Measurements from ENCODE around the gene DMD.

The DMD gene

GRCh38 chrX:32026772-32027171 lies 1184.6 kb downstream of the DMD start:
- Mint-ChIP-seq H3K4me3 (no peak overlapping the region), H3K4me1 (no peaks in the 10 kb centered on the region), H3K27ac (no peak overlapping the region), H3K27me3 (ENCODE audit: low read depth) (no peaks in the 10 kb centered on the region), H3K36me3 (ENCODE audit: low read depth) (no peaks in the 10 kb centered on the region), H3K9me3 (peaks cover 5% of the 10 kb centered on the region)
- no peak for TF ChIP-seq CTCF (IDR thresholded peaks at IDR 0.05; ENCODE audit: unreplicated experiment in 3 of 3)

- Mint-ChIP-seq H3K27me3 (ENCODE audit: low read depth) (no peaks in the 10 kb centered on the region), H3K36me3 (ENCODE audit: low read depth) (no peaks in the 10 kb centered on the region), H3K4me1 (no peaks in the 10 kb centered on the region), H3K27ac (no peak overlapping the region), H3K4me3 (no peak overlapping the region), H3K9me3 (peaks cover 8% of the 10 kb centered on the region)
- no peak for TF ChIP-seq CTCF (IDR thresholded peaks at IDR 0.05; ENCODE audit: unreplicated experiment in 3 of 3)
Observed at GRCh38 chrX:32024072-32024471, 1187.3 kb downstream of the DMD start.

GRCh38 chrX:32016195-32016594 lies 1195.2 kb downstream of the DMD start:
- Mint-ChIP-seq H3K4me3 (no peak overlapping the region), H3K4me1 (no peaks in the 10 kb centered on the region), H3K9me3 (peaks cover 7% of the 10 kb centered on the region), H3K27me3 (ENCODE audit: low read depth) (no peaks in the 10 kb centered on the region), H3K36me3 (ENCODE audit: low read depth) (no peaks in the 10 kb centered on the region), H3K27ac (no peak overlapping the region)
- TF ChIP-seq CTCF (IDR thresholded peaks at IDR 0.05; ENCODE audit: unreplicated experiment in 3 of 3) = no peak

GRCh38 chrX:32010948-32011347 lies 1200.4 kb downstream of the DMD start:
- Mint-ChIP-seq H3K27me3 (ENCODE audit: low read depth) (no peaks in the 10 kb centered on the region), H3K27ac (no peak overlapping the region), H3K4me1 (no peaks in the 10 kb centered on the region), H3K4me3 (no peak overlapping the region), H3K9me3 (peaks cover 5% of the 10 kb centered on the region), H3K36me3 (ENCODE audit: low read depth) (no peaks in the 10 kb centered on the region)
- no peak for TF ChIP-seq CTCF (IDR thresholded peaks at IDR 0.05; ENCODE audit: unreplicated experiment in 3 of 3)

- H3K27ac Mint-ChIP-seq = no peak overlapping the region
- no peaks in the 10 kb centered on the region for H3K36me3 Mint-ChIP-seq (ENCODE audit: low read depth)
- no peaks in the 10 kb centered on the region for H3K27me3 Mint-ChIP-seq (ENCODE audit: low read depth)
- TF ChIP-seq CTCF (IDR thresholded peaks at IDR 0.05; ENCODE audit: unreplicated experiment in 3 of 3) = no peak
- no peak overlapping the region for H3K4me3 Mint-ChIP-seq
- H3K4me1 Mint-ChIP-seq = no peaks in the 10 kb centered on the region
- H3K9me3 Mint-ChIP-seq = peaks cover 5% of the 10 kb centered on the region
Observed at GRCh38 chrX:32010212-32010611, 1201.1 kb downstream of the DMD start.

- Mint-ChIP-seq H3K27me3 (ENCODE audit: low read depth) (no peaks in the 10 kb centered on the region), H3K36me3 (ENCODE audit: low read depth) (no peaks in the 10 kb centered on the region), H3K9me3 (peaks cover 7% of the 10 kb centered on the region), H3K27ac (no peak overlapping the region), H3K4me3 (no peak overlapping the region), H3K4me1 (no peaks in the 10 kb centered on the region)
- no peak for TF ChIP-seq CTCF (IDR thresholded peaks at IDR 0.05; ENCODE audit: unreplicated experiment in 3 of 3)
Observed at GRCh38 chrX:31993637-31994036, 1217.7 kb downstream of the DMD start.
